K562 (cell line): ENCODE results near the gene BIVM. TPM values are rescaled to one million over a fixed set of nuclear protein-coding genes. Genes with fewer than 3 reads are reported as not detected.

Source experiments
- DPF2 ChIP-seq: fragments of 450-650 bp; IDR thresholded peaks from 2 replicates; pipeline ENCODE4 v1.6.1; 2016
- EGR1 ChIP-seq: fragments of 450-650 bp; conservative IDR thresholded peaks from 2 replicates; pipeline ENCODE4 v1.6.1; 2017; ENCODE audit warnings: mild to moderate bottlenecking
- ERF ChIP-seq: fragments of 450-650 bp; formaldehyde crosslinking; IDR thresholded peaks from 2 replicates; pipeline ENCODE4 v1.4.0; 2020; ENCODE audit warnings: mild to moderate bottlenecking, mixed read lengths
- GTF3C2 ChIP-seq: IDR thresholded peaks from 3 replicates; pipeline ENCODE4 v1.6.1; 2011; ENCODE audit warnings: borderline replicate concordance, mild to moderate bottlenecking, moderate library complexity; ENCODE audit not compliant: insufficient read length; ENCODE audit errors: extremely low read depth
- IRF9 ChIP-seq: fragments of 450-650 bp; IDR thresholded peaks from 2 replicates; pipeline ENCODE4 v1.6.1; 2016; ENCODE audit warnings: missing biosample characterization, missing genetic modification characterization
- NR2C2 ChIP-seq, 2 experiments: fragments of 200-800 bp in 1 of 2; sonication (Bioruptor generic) in 1 of 2; sonication (generic) in 1 of 2; formaldehyde crosslinking in 1 of 2; IDR thresholded peaks; 2 replicates each; pipeline versions ENCODE4 v1.6.1 to v1.8.0; 2016 to 2022; ENCODE audit warnings: mild to moderate bottlenecking in 1 of 2, missing compliant biosample characterization in 1 of 2, missing genetic modification characterization in 1 of 2, missing genetic modification reagents in 1 of 2
- RCOR1 ChIP-seq, 2 experiments: IDR thresholded peaks; 2 replicates each; pipeline ENCODE4 v1.6.1; 2012; ENCODE audit warnings: low read depth in 2 of 2, low read length in 2 of 2, borderline replicate concordance in 1 of 2, improper control_type of control experiment in 1 of 2
- SMAD1 ChIP-seq: fragments of 150-350 bp; IDR thresholded peaks from 2 replicates; pipeline ENCODE4 v1.6.1; 2014; ENCODE audit warnings: low read length, low read depth; ENCODE audit not compliant: partially characterized antibody
- SRSF3 ChIP-seq: fragments of 200-400 bp; formaldehyde crosslinking; IDR thresholded peaks from 2 replicates; pipeline ENCODE4 v1.6.1; 2016; ENCODE audit warnings: mild to moderate bottlenecking, low read length, moderate library complexity; ENCODE audit not compliant: insufficient read depth
- ZFP1 ChIP-seq: fragments of 450-650 bp; formaldehyde crosslinking; IDR thresholded peaks from 2 replicates; pipeline ENCODE4 v1.4.0; 2020; ENCODE audit warnings: mild to moderate bottlenecking, mixed read lengths
- ZNF174 ChIP-seq: fragments of 250-450 bp; sonication (Bioruptor Pico); IDR thresholded peaks from 2 replicates; pipeline ENCODE4 v1.4.0; 2020; ENCODE audit warnings: mild to moderate bottlenecking
- polyA plus RNA-seq, 8 experiments: library from polyadenylated mRNA; depleted of rRNA in 4 of 8; stranded (reverse) in 5 of 8; unstranded in 3 of 8; fragments of >200 nt; fragmentation: Nextera tagmentation in 2 of 8; fragmentation: Illumina TruSeq in 1 of 8; extraction: Ambion mirVana in 2 of 8; extraction: Trizol in 1 of 8; gene quantifications; 2 replicates each; pipeline versions ENCODE4 v1.2.1 to v1.2.3, GENCODE V29; 2011 to 2014; ENCODE audit warnings: inconsistent platforms in 1 of 8, missing spikeins in 1 of 8
- total RNA-seq, 7 experiments: library from RNA; depleted of rRNA in 6 of 7; stranded (reverse); fragments of >200 nt in 6 of 7; fragmentation: Illumina TruSeq in 2 of 7; extraction: Trizol in 2 of 7; gene quantifications; 2 replicates each; pipeline versions ENCODE4 v1.2.1 to v1.2.3, GENCODE V29; 2011 to 2021; ENCODE audit warnings: low replicate concordance in 1 of 7
- TF ChIP-seq, protein P1 (sequence below), 2 experiments: fragments of 150-350 bp in 1 of 2; IDR thresholded peaks; 2 replicates each; pipeline ENCODE4 v1.6.1; 2012 to 2016; ENCODE audit warnings: low read depth in 2 of 2, low read length in 2 of 2, mild to moderate bottlenecking in 1 of 2, moderate library complexity in 1 of 2
- TF ChIP-seq, protein P2 (sequence below): fragments of 450-650 bp; formaldehyde crosslinking; IDR thresholded peaks from 2 replicates; pipeline ENCODE4 v1.4.0; 2022; ENCODE audit warnings: mild to moderate bottlenecking, moderate library complexity
- TF ChIP-seq, protein P3 (sequence below): fragments of 250-450 bp; sonication (Bioruptor Pico); IDR thresholded peaks from 2 replicates; pipeline ENCODE4 v1.4.0; 2020

BIVM gene
- total and polyA plus RNA-seq, 9 of the 15 experiments (the other 6 are each of a cell fraction or from before 2014, with no cell fraction given), result 3.6 to 23.1 (median 16.8) TPM

GRCh38 chr13:102845630-102846260 is 46.8 kb downstream of the BIVM start, which contains the start of gene ERCC5 (continued):
- TF ChIP-seq NR2C2 (CRISPR knock-in tag; IDR thresholded peaks at IDR 0.05) (peak; percentile 63; the same call in 1 of the 2 replicates), NR2C2 (tag; IDR thresholded peaks at IDR 0.05) (peak; percentile 91), IRF9 (tag) (no peak), DPF2 (no peak), ZNF174 (CRISPR knock-in tag) (no peak), ZFP1 (CRISPR knock-in tag) (no peak), EGR1 (peak; percentile 87), RCOR1 (IDR thresholded peaks at IDR 0.05; ENCODE audit: borderline replicate concordance in 1 of 2, low read depth in 2 of 2, low read length in 2 of 2) (peak in 1 of 2 experiments; percentile 54; a peak in 1 of 4 replicates), SRSF3 (no peak), ERF (CRISPR knock-in tag) (no peak), GTF3C2 (no peak), SMAD1 (no peak)
- TF ChIP-seq, protein P1, sequence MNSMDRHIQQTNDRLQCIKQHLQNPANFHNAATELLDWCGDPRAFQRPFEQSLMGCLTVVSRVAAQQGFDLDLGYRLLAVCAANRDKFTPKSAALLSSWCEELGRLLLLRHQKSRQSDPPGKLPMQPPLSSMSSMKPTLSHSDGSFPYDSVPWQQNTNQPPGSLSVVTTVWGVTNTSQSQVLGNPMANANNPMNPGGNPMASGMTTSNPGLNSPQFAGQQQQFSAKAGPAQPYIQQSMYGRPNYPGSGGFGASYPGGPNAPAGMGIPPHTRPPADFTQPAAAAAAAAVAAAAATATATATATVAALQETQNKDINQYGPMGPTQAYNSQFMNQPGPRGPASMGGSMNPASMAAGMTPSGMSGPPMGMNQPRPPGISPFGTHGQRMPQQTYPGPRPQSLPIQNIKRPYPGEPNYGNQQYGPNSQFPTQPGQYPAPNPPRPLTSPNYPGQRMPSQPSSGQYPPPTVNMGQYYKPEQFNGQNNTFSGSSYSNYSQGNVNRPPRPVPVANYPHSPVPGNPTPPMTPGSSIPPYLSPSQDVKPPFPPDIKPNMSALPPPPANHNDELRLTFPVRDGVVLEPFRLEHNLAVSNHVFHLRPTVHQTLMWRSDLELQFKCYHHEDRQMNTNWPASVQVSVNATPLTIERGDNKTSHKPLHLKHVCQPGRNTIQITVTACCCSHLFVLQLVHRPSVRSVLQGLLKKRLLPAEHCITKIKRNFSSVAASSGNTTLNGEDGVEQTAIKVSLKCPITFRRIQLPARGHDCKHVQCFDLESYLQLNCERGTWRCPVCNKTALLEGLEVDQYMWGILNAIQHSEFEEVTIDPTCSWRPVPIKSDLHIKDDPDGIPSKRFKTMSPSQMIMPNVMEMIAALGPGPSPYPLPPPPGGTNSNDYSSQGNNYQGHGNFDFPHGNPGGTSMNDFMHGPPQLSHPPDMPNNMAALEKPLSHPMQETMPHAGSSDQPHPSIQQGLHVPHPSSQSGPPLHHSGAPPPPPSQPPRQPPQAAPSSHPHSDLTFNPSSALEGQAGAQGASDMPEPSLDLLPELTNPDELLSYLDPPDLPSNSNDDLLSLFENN (IDR thresholded peaks at IDR 0.05; ENCODE audit: low read depth in 2 of 2, low read length in 2 of 2), result no peak
- TF ChIP-seq, protein P2, sequence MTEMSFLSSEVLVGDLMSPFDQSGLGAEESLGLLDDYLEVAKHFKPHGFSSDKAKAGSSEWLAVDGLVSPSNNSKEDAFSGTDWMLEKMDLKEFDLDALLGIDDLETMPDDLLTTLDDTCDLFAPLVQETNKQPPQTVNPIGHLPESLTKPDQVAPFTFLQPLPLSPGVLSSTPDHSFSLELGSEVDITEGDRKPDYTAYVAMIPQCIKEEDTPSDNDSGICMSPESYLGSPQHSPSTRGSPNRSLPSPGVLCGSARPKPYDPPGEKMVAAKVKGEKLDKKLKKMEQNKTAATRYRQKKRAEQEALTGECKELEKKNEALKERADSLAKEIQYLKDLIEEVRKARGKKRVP (CRISPR knock-in tag), result no peak
- TF ChIP-seq, protein P3, sequence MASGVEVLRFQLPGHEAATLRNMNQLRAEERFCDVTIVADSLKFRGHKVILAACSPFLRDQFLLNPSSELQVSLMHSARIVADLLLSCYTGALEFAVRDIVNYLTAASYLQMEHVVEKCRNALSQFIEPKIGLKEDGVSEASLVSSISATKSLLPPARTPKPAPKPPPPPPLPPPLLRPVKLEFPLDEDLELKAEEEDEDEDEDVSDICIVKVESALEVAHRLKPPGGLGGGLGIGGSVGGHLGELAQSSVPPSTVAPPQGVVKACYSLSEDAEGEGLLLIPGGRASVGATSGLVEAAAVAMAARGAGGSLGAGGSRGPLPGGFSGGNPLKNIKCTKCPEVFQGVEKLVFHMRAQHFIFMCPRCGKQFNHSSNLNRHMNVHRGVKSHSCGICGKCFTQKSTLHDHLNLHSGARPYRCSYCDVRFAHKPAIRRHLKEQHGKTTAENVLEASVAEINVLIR, result peak; percentile 93
